Glutamatergic neuron (in vitro differentiated cells): ENCODE measurements around the gene PHYHIPL. TPM values are rescaled to one million over a fixed set of nuclear protein-coding genes. Genes with fewer than 3 reads are reported as not detected.

Source experiments
- DNase-seq: peaks from one replicate; pipeline ENCODE4 v3.0.0; 2022
- H3K27ac Mint-ChIP-seq: one replicate; pipeline ENCODE4 v1.8.0; 2020; ENCODE audit warnings: mild to moderate bottlenecking, mixed read lengths, inconsistent platforms; ENCODE audit not compliant: unreplicated experiment
- H3K27me3 Mint-ChIP-seq: one replicate; pipeline ENCODE4 v1.8.0; 2020; ENCODE audit warnings: mild to moderate bottlenecking, moderate library complexity, mixed read lengths, inconsistent platforms; ENCODE audit not compliant: unreplicated experiment
- H3K36me3 Mint-ChIP-seq: one replicate; pipeline ENCODE4 v1.8.0; 2020; ENCODE audit warnings: mild to moderate bottlenecking, mixed read lengths, inconsistent platforms; ENCODE audit not compliant: unreplicated experiment
- H3K4me1 Mint-ChIP-seq: one replicate; pipeline ENCODE4 v1.8.0; 2020; ENCODE audit warnings: mild to moderate bottlenecking, low read depth, mixed read lengths, inconsistent platforms; ENCODE audit not compliant: unreplicated experiment
- H3K4me3 Mint-ChIP-seq: one replicate; pipeline ENCODE4 v1.8.0; 2020; ENCODE audit warnings: mild to moderate bottlenecking, mixed read lengths, inconsistent platforms; ENCODE audit not compliant: unreplicated experiment
- H3K9me3 Mint-ChIP-seq: one replicate; pipeline ENCODE4 v1.8.0; 2020; ENCODE audit warnings: mild to moderate bottlenecking, moderate library complexity, mixed read lengths, inconsistent platforms; ENCODE audit not compliant: unreplicated experiment
- total RNA-seq: library from RNA; stranded (reverse); fragmentation: NEBNext Ultra II Directional; extraction: Animal tissue kit (Norgen Biotek cat#: 25700); gene quantifications from one replicate; pipeline ENCODE4 v1.2.1, GENCODE V29; 2021; ENCODE audit not compliant: unreplicated experiment
- TF ChIP-seq, protein P1 (sequence below): fragments of 200-600 bp; sonication (generic); IDR thresholded peaks from one replicate; pipeline ENCODE4 v1.5.0; 2021; ENCODE audit not compliant: partially characterized antibody, unreplicated experiment

The PHYHIPL gene
- total RNA-seq, 1 donor from 2014 or later: 6.2 TPM

DNA sequence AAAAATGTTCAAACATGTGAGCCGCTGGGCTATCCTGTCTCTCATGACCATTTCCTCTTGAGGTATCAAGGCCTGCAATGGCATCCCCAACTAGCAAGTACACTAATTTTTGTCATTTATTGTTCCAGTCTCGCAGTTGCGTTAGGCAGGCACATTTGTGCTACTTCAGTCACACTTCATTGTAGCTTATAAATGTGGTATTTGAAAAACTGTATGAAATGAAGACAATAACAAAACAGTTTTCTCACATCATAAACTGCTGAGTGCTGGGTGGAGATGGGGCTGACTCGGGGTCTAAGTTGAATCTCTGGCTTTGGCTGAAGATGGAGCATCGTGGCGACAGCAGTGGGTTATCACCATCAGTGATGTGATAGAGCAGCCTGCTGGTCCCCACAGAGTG lies 93.2 kb downstream of the PHYHIPL start:
- TF ChIP-seq, protein P1, sequence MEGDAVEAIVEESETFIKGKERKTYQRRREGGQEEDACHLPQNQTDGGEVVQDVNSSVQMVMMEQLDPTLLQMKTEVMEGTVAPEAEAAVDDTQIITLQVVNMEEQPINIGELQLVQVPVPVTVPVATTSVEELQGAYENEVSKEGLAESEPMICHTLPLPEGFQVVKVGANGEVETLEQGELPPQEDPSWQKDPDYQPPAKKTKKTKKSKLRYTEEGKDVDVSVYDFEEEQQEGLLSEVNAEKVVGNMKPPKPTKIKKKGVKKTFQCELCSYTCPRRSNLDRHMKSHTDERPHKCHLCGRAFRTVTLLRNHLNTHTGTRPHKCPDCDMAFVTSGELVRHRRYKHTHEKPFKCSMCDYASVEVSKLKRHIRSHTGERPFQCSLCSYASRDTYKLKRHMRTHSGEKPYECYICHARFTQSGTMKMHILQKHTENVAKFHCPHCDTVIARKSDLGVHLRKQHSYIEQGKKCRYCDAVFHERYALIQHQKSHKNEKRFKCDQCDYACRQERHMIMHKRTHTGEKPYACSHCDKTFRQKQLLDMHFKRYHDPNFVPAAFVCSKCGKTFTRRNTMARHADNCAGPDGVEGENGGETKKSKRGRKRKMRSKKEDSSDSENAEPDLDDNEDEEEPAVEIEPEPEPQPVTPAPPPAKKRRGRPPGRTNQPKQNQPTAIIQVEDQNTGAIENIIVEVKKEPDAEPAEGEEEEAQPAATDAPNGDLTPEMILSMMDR: no peak
- Mint-ChIP-seq H3K36me3 (peaks cover 8% of the 10 kb centered on the region), H3K27me3 (no peaks in the 10 kb centered on the region), H3K9me3 (peaks cover 8% of the 10 kb centered on the region), H3K4me3 (no peak overlapping the region), H3K27ac (peak overlapping the region; percentile 63), H3K4me1 (peaks cover 33% of the 10 kb centered on the region)
- no peak for DNase-seq

DNA sequence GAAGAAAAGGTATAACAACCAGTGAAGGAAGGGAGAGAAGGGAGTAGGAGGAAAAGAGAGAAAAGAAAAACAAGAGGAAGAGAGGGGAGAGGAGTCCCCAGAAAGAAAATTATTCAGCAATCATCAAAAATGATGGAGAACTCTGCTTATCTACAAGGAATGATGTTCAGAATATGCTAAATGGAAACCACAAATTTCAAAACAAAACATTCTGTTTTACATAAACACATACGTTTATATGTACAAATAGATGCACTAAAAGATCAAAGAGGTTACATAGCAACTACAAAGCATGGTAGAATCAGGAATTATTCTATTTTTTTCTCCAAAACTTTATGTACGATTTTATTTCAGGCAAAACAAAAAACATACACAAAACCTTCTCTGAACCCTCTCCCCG lies 94.0 kb downstream of the PHYHIPL start:
- TF ChIP-seq, protein P1: no peak
- Mint-ChIP-seq H3K4me1 (peaks cover 38% of the 10 kb centered on the region), H3K4me3 (no peak overlapping the region), H3K36me3 (peaks cover 8% of the 10 kb centered on the region), H3K27ac (peak overlapping the region; percentile 88), H3K9me3 (peaks cover 8% of the 10 kb centered on the region), H3K27me3 (no peaks in the 10 kb centered on the region)
- DNase-seq: no peak

DNA sequence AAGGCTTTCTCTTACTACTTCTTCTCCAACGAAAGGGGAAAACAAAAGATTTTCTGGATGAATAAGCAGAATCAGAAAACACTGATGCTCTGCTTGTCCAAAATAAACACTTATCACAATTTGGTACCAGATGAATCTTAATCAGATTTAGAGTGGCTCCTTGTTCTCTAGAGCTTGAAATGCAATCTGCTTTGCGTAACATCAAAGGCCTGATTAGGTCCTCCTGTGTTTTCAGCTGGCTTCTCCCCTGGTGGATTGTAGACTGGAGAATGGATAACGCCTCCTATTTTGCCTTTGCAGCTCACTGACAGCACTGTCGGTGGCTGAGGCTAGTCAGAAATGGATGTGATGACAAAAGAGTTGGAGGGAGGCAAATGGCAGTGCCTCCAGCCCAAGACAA lies 94.7 kb downstream of the PHYHIPL start:
- H3K4me3 Mint-ChIP-seq: peak overlapping the region; percentile 31
- no peak for DNase-seq
- H3K9me3 Mint-ChIP-seq: peaks cover 8% of the 10 kb centered on the region
- H3K27me3 Mint-ChIP-seq: no peaks in the 10 kb centered on the region
- H3K36me3 Mint-ChIP-seq: peaks cover 8% of the 10 kb centered on the region
- TF ChIP-seq, protein P1: no peak
- peaks cover 38% of the 10 kb centered on the region for H3K4me1 Mint-ChIP-seq
- H3K27ac Mint-ChIP-seq: peak overlapping the region; percentile 88

DNA sequence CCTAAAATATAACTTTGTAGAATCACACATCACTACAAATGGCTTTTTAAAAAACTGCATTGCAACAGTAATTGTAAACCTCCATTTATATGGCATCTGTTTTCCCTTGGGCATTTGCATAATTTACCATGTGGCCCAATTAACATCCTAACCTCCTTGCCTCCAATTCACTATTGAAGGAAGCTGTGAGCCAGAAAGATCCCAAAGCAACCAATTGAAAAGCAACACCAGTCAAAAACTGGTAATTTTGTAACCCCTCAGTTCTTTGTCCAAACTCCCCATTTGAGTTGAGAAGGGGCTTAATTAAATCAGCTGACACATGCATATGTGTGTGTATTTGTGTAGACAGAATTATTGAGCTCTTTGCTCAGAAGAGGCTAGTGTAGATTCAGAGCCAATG lies 95.6 kb downstream of the PHYHIPL start:
- peaks cover 8% of the 10 kb centered on the region for H3K9me3 Mint-ChIP-seq

DNA sequence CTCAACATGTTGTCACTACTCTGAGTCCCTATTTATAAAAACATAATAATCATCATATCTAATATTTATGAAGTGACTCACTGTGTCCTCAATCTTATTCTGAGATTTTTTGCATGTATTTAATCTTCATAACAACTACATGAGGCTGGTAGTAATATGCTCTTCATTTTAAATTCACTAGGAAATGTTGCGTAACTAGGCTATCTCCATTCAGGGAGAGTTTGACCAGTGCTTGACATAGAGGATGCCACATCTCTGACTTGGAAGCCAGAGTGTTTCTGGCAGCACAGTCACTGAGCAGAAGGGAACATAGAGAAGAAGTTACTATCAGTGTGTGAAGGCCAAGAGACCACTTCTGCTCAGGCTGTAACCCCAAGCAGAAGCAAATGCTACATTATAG lies 97.0 kb downstream of the PHYHIPL start:
- peaks cover 7% of the 10 kb centered on the region for H3K36me3 Mint-ChIP-seq
- no peaks in the 10 kb centered on the region for H3K27me3 Mint-ChIP-seq
- H3K4me3 Mint-ChIP-seq: no peak overlapping the region

More for the DNA sequence above, 95.6 kb downstream of the PHYHIPL start:
- DNase-seq: no peak
- Mint-ChIP-seq H3K27ac (peak overlapping the region; percentile 88), H3K36me3 (peaks cover 8% of the 10 kb centered on the region), H3K4me1 (peaks cover 41% of the 10 kb centered on the region), H3K27me3 (no peaks in the 10 kb centered on the region), H3K4me3 (peak overlapping the region; percentile 68)
- TF ChIP-seq, protein P1: no peak

More for the DNA sequence above, 97.0 kb downstream of the PHYHIPL start:
- Mint-ChIP-seq H3K4me1 (peaks cover 41% of the 10 kb centered on the region), H3K9me3 (peaks cover 8% of the 10 kb centered on the region), H3K27ac (no peak overlapping the region)
- DNase-seq: no peak
- TF ChIP-seq, protein P1: no peak
